Esophagus squamous epithelium (tissue), 5 donors: Measurements from ENCODE around the gene ZDHHC8. TPM values are rescaled to one million over a fixed set of nuclear protein-coding genes. Genes with fewer than 3 reads are reported as not detected.

Experiments used
- DNase-seq: peaks from one replicate; lab custom pipeline; 2025; lab: John Stamatoyannopoulos, UW
- H3K27ac ChIP-seq, 4 donors: fragments of 200-600 bp; sonication (generic); one replicate each; pipeline ENCODE4 v1.5.1; 2016 to 2019; ENCODE audit warnings: mild to moderate bottlenecking in 1 of 4
- H3K27me3 ChIP-seq, 4 donors: fragments of 200-600 bp; sonication (generic); 1 replicate in 3 of 4; 2 replicates in 1 of 4; pipeline versions ENCODE4 v1.5.1 to v1.6.0; 2017 to 2021; ENCODE audit warnings: antibody characterized with exemption in 1 of 4
- H3K36me3 ChIP-seq, 3 donors: fragments of 200-600 bp; sonication (generic); one replicate each; pipeline ENCODE4 v1.5.1; 2016 to 2019
- H3K4me1 ChIP-seq, 3 donors: fragments of 200-600 bp; sonication (generic); one replicate each; pipeline ENCODE4 v1.5.1; 2017 to 2019
- H3K4me3 ChIP-seq, 4 donors: fragments of 200-600 bp; sonication (generic); 1 replicate in 3 of 4; 2 replicates in 1 of 4; pipeline ENCODE4 v1.5.1; 2016 to 2019; ENCODE audit warnings: mild to moderate bottlenecking in 2 of 4, moderate library complexity in 1 of 4
- H3K9me3 ChIP-seq, 3 donors: fragments of 200-600 bp; sonication (generic); one replicate each; pipeline ENCODE4 v1.5.1; 2016 to 2019
- POLR2A ChIP-seq, 4 donors: fragments of 450-650 bp; IDR thresholded peaks; one replicate each; pipeline ENCODE4 v1.6.1; 2017; ENCODE audit warnings: antibody characterized with exemption in 4 of 4, mild to moderate bottlenecking in 4 of 4, moderate library complexity in 3 of 4
- WGBS, 2 donors: methylation state at CpG; one replicate each; pipeline ENCODE4 v1.1.5; 2018; 5-methylcytosine and 5-hydroxymethylcytosine counted together
- intact Hi-C: fragments of 100-400 bp; cut with DNase I; formaldehyde crosslinking; loops from one replicate; pipeline ENCODE4 v1.15.0; 2022
- total RNA-seq, 4 donors: library from RNA; depleted of rRNA; stranded (reverse); fragments of >200 nt; gene quantifications; one replicate each; pipeline ENCODE4 v1.1.0, GENCODE V29; 2016
- TF ChIP-seq, protein P1 (sequence below), 6 experiments: fragments of 450-650 bp in 4 of 6; fragments of 200-600 bp in 2 of 6; sonication (generic) in 2 of 6; IDR thresholded peaks; one replicate each; pipeline ENCODE4 v1.5.1; 2016 to 2019; ENCODE audit warnings: antibody characterized with exemption in 6 of 6, mild to moderate bottlenecking in 4 of 6, moderate library complexity in 4 of 6
- donor health status: DM: yes; HTN: yes; CAD: no.

ZDHHC8 gene
- total RNA-seq, 4 donors from 2014 or later: 14.7 to 22.9 (median 18.6) TPM

DNA sequence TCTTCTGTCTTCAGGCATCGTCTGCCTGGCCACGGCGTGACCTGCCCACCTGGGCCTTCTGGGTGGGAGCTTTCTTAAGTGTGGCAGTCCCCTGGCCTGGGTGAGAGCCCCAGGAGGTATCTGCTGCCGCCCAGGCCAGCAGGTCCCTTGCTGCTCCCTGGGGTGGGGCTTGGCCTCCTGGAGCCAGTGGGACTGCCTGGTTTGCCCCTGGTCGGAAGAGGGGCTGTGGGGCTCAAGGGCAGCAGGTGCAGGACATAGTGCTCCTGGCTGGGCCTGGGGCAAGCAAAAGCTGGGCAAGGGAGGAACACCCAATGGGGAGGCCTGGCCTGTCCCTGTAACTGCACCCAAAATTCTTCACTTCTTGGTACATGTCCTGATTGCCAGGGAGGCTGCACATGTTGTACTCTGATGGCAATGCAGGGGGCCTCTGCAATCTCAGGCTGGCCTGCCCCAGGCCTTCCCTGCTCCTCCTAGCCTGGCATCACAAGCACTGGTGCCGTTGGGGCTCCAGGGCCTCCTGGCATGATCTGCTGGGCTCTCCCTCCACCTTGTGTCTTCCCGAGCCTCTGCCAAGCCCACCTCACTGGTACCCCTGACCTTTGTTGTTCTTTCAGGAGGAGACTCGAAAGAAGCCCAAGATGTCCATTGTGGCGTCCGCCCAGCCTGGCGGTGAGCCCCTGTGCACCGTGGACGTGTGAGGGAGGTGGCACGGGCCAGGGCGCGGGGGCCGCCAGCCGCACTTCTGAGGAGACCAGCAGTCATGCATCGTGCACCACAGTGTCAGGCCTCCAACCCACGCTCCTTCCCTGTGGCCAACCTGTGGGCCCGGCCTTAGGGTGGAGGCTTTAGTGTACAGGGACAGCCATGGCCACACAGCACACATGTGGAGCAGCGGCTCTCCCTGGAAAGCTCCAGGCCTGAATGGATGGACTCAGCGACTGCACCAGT is 21.9 kb upstream of the ZDHHC8 start:
- Histone ChIP-seq H3K4me1 (peaks cover 0 to 14% (median 0%) of the 10 kb centered on the region in 3 donors), H3K27me3 (no peaks in the 10 kb centered on the region), H3K27ac (no peak overlapping the region), H3K9me3 (no peaks in the 10 kb centered on the region), H3K4me3 (no peak overlapping the region), H3K36me3 (peaks cover 39 to 100% (median 43%) of the 10 kb centered on the region in 3 donors)
- no peak for DNase-seq
- intact Hi-C loops: loop anchor here (10.0 kb wide), 2 partner anchors 85 to 135 kb away; partner anchors contain the start of gene TANGO2
- TF ChIP-seq POLR2A (IDR thresholded peaks at IDR 0.05): no peak
- TF ChIP-seq, protein P1, sequence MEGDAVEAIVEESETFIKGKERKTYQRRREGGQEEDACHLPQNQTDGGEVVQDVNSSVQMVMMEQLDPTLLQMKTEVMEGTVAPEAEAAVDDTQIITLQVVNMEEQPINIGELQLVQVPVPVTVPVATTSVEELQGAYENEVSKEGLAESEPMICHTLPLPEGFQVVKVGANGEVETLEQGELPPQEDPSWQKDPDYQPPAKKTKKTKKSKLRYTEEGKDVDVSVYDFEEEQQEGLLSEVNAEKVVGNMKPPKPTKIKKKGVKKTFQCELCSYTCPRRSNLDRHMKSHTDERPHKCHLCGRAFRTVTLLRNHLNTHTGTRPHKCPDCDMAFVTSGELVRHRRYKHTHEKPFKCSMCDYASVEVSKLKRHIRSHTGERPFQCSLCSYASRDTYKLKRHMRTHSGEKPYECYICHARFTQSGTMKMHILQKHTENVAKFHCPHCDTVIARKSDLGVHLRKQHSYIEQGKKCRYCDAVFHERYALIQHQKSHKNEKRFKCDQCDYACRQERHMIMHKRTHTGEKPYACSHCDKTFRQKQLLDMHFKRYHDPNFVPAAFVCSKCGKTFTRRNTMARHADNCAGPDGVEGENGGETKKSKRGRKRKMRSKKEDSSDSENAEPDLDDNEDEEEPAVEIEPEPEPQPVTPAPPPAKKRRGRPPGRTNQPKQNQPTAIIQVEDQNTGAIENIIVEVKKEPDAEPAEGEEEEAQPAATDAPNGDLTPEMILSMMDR (IDR thresholded peaks at IDR 0.05): no peak
- WGBS, 2 donors: 100% methylated on average over 1 of the region's 23 CpGs; no CpG with 5 or more reads in 1 of the 2 donors

DNA sequence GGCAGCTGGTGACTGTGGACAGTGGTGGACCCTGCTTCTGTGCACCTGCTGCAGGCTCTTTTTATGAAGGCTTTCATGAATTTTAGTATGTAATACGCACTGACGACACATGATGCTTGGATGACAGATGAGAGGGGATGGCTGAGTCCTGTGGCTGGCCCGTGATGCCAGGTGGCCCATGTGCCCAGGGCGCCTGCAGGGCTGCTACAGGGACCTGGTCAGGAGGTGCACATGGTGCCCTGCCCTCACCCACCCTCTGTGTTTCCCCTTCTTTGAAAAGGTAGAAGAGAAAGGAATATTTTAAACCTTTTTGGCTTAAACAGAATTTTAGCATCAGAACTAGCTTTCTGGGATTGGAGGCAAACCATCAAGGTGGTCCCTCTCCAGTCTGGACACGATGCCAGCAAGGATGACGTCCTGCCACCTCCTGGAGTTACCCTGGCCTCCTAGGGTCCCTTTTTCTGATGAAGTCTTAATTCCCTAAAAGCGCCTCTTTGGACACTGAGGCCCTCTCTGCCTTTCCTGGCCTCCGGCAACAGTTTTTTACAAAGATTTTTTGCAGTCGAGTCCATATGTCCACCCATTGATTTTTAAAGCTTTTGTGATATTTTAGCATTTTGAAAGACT is 21.1 kb upstream of the ZDHHC8 start:
- H3K4me3 ChIP-seq: no peak overlapping the region
- peaks cover 39 to 100% (median 43%) of the 10 kb centered on the region in 3 donors for H3K36me3 ChIP-seq
- no peaks in the 10 kb centered on the region for H3K9me3 ChIP-seq
- intact Hi-C loops: loop anchor here (10.0 kb wide), 2 partner anchors 86 to 136 kb away; partner anchors contain the start of gene TANGO2
- no peaks in the 10 kb centered on the region for H3K27me3 ChIP-seq
- TF ChIP-seq POLR2A (IDR thresholded peaks at IDR 0.05): no peak
- TF ChIP-seq, protein P1 (IDR thresholded peaks at IDR 0.05): no peak
- no peak for DNase-seq
- peaks cover under 1 to 22% (median 1%) of the 10 kb centered on the region in 3 donors for H3K4me1 ChIP-seq
- WGBS, 2 donors: 77 to 86% methylated on average over 7 to 9 of the region's 9 CpGs
- H3K27ac ChIP-seq: no peak overlapping the region

DNA sequence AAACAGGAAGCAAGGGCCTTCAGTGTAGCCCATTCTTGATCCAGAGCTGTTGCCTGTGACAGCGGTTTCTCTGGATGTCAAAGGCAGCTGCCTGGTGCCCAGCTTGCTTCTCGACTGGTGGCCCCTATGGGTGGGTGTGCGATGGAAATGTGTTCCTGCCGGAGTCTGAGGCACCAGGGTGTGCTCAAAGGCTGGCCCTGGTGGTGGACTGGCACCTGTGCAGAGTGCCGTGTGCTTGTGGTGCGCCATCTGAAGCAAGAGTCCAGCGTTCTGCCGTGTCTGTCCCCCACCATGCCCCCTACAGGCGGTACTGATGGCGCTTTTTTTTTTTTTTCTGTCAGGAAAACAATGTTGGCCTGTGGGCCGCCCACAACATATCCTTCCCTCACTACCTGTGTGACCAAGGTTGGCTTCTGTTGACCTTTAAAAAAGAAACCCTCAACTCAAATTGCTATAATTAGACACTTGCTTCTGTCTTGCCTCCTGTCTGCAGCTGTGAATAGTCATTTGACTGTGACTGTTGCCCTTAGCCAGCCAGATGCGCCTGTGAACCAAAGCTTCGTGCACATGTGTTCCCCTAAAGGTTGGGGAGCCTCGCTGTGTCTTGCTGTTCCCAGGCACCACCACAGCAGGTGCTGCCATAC is 20.4 kb upstream of the ZDHHC8 start:
- H3K4me3 ChIP-seq: no peak overlapping the region
- H3K27ac ChIP-seq: no peak overlapping the region
- no peak for DNase-seq
- H3K9me3 ChIP-seq: no peaks in the 10 kb centered on the region
- H3K27me3 ChIP-seq: no peaks in the 10 kb centered on the region
- TF ChIP-seq POLR2A (IDR thresholded peaks at IDR 0.05): no peak
- TF ChIP-seq, protein P1 (IDR thresholded peaks at IDR 0.05): peak in 3 of 6 experiments; percentile 11 to 33 (median 31)
- peaks cover 8 to 28% (median 8%) of the 10 kb centered on the region in 3 donors for H3K4me1 ChIP-seq
- WGBS, 2 donors: 49 to 57% methylated on average over 9 to 11 of the region's 14 CpGs
- H3K36me3 ChIP-seq: peaks cover 39 to 98% (median 39%) of the 10 kb centered on the region in 3 donors
- intact Hi-C loops: loop anchor here (10.0 kb wide), 2 partner anchors 86 to 136 kb away; partner anchors contain the start of gene TANGO2

DNA sequence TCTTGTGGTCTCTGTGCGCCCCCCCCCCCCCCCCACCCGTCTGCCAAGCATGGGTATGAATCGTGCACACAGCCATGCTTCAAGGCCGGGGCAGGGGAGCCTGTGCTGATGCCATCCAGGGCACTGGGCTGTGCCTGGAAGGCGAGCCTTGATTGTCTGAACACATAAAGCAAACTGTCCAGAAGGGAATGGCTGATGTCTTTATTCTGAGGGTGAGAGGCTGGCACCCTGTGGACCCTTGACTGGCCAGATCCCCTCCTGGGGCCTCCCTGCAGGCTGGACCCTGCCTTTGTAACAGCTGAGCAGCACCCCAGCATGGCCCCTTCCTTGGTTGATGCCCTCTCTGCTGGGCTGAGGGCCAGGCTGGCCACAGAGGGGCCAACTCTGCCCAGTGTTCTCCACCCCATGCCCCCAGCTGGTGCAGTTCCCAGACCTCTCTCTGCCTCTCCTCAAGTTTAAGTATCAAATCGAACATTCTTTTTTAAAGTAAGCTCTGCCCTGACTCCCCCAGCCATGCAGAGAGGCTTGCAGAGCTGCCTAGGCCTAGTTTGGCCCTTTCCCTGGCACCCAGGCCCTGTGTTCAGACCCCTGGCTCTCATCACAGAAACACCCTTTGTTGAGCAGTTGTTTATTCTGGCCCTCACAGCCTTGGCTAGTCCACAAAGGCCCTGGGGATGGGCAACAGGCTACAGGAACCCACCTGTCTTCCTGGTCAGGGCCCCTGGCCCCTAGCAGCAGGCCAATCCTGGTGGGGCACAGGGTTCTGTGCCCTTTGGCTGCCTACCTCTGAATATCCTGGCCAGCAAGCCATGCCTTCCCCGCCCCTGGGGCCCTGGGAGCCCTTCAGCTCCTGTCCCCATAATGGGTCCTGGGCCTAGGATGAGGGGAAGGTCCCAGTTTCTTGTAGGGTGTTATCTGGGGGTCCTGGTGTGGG is 19.6 kb upstream of the ZDHHC8 start:
- Histone ChIP-seq H3K4me3 (no peak overlapping the region), H3K9me3 (no peaks in the 10 kb centered on the region), H3K27ac (no peak overlapping the region), H3K27me3 (no peaks in the 10 kb centered on the region), H3K4me1 (peaks cover 11 to 34% (median 14%) of the 10 kb centered on the region in 3 donors), H3K36me3 (peaks cover 31 to 90% (median 33%) of the 10 kb centered on the region in 3 donors)
- intact Hi-C loops: loop anchor here (10.0 kb wide), 2 partner anchors 87 to 137 kb away; partner anchors contain the start of gene TANGO2
- 42 to 86% methylated on average over 1 of the region's 7 CpGs for WGBS, 2 donors
- DNase-seq: no peak
- no peak for TF ChIP-seq POLR2A (IDR thresholded peaks at IDR 0.05)
- TF ChIP-seq, protein P1 (IDR thresholded peaks at IDR 0.05): no peak
